ENCODE data around the gene POC1A.

DNA sequence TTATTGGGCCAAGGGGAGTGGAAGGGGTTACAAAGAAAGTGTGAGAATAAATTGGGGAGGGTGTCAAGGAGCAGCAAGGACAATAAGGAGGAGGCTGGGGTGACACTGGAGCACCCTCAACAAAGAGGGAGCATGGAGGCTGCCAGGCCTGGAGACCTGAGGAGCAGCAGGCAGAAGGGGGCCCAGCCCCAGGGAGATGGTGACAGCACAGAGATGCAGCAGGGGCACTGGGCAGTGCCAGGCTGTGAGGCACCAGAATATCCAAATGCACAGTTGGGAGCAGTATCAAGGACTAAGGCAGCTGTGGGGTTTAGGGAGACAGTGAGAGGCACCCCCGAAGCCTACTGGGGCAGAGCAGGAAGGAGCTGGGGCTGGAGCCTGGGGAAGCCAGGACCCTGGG is 24.3 kb upstream of the POC1A start:
- no peak for TF ChIP-seq POLR2A (IDR thresholded peaks at IDR 0.05)
- TF ChIP-seq, protein P1, sequence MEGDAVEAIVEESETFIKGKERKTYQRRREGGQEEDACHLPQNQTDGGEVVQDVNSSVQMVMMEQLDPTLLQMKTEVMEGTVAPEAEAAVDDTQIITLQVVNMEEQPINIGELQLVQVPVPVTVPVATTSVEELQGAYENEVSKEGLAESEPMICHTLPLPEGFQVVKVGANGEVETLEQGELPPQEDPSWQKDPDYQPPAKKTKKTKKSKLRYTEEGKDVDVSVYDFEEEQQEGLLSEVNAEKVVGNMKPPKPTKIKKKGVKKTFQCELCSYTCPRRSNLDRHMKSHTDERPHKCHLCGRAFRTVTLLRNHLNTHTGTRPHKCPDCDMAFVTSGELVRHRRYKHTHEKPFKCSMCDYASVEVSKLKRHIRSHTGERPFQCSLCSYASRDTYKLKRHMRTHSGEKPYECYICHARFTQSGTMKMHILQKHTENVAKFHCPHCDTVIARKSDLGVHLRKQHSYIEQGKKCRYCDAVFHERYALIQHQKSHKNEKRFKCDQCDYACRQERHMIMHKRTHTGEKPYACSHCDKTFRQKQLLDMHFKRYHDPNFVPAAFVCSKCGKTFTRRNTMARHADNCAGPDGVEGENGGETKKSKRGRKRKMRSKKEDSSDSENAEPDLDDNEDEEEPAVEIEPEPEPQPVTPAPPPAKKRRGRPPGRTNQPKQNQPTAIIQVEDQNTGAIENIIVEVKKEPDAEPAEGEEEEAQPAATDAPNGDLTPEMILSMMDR (IDR thresholded peaks at IDR 0.05), result no peak
